Measurements from ENCODE around the gene FSIP1. TPM values are rescaled to one million over a fixed set of nuclear protein-coding genes. Genes with fewer than 3 reads are reported as not detected.

The FSIP1 gene
- polyA plus RNA-seq, 3 donors = 1.4 to 2.7 (median 1.6) TPM

GRCh38 chr15:39594446-39595337 lies 187.9 kb downstream of the FSIP1 start:
- no peak for DNase-seq

- no peak for DNase-seq
Measured at GRCh38 chr15:39593656-39594445, 188.8 kb downstream of the FSIP1 start.

- DNase-seq = no peak
Measured at GRCh38 chr15:39593071-39593655, 189.5 kb downstream of the FSIP1 start.

GRCh38 chr15:39592500-39592899 lies 190.1 kb downstream of the FSIP1 start:
- no peak for DNase-seq

GRCh38 chr15:39591896-39592315 lies 190.7 kb downstream of the FSIP1 start:
- no peak for DNase-seq

- no peak for DNase-seq
Measured at GRCh38 chr15:39591141-39591895, 191.3 kb downstream of the FSIP1 start.

GRCh38 chr15:39589815-39590644 lies 192.6 kb downstream of the FSIP1 start:
- no peak for DNase-seq

GRCh38 chr15:39589193-39589814 lies 193.3 kb downstream of the FSIP1 start:
- DNase-seq = no peak

- DNase-seq = no peak
Measured at GRCh38 chr15:39588531-39589192, 194.0 kb downstream of the FSIP1 start.

- DNase-seq = no peak
Measured at GRCh38 chr15:39587731-39588530, 194.7 kb downstream of the FSIP1 start.

GRCh38 chr15:39587096-39587721 lies 195.4 kb downstream of the FSIP1 start:
- no peak for DNase-seq

- DNase-seq = no peak
Measured at GRCh38 chr15:39586387-39587095, 196.1 kb downstream of the FSIP1 start.

- no peak for DNase-seq
Measured at GRCh38 chr15:39585871-39586301, 196.8 kb downstream of the FSIP1 start.

GRCh38 chr15:39585389-39585841 lies 197.2 kb downstream of the FSIP1 start:
- no peak for DNase-seq

- DNase-seq = no peak
Measured at GRCh38 chr15:39584662-39585388, 197.8 kb downstream of the FSIP1 start.

GRCh38 chr15:39584266-39584659 lies 198.4 kb downstream of the FSIP1 start:
- DNase-seq = no peak
